Measurements from ENCODE around the gene LARGE2.
A peak's percentile ranks its signal among the peaks of the same experiment; 100 is the strongest.

Gene LARGE2

GRCh38 chr11:45918331-45918941 lies 4.0 kb upstream of the LARGE2 start (continued):
- no peak for TF ChIP-seq PBX3 (CRISPR knock-in tag; IDR thresholded peaks at IDR 0.05)
- no peak for TF ChIP-seq ZFHX2 (tag by site-specific recombination; conservative IDR thresholded peaks at IDR 0.05)
- TF ChIP-seq MEIS1 (CRISPR knock-in tag; IDR thresholded peaks at IDR 0.05; ENCODE audit: borderline replicate concordance): no peak
- TF ChIP-seq PRDM6 (tag by site-specific recombination; IDR thresholded peaks at IDR 0.05): no peak
- no peak for TF ChIP-seq KLF7 (tag by site-specific recombination; IDR thresholded peaks at IDR 0.05; ENCODE audit: borderline replicate concordance)
- TF ChIP-seq HIC1 (tag by site-specific recombination; IDR thresholded peaks at IDR 0.05): peak; percentile 36; the same call in 1 of the 2 replicates
- TF ChIP-seq ZBTB48 (tag by site-specific recombination; IDR thresholded peaks at IDR 0.05): 0 out of 2 replicates have a peak, but pooled peaks have one; percentile 56
- TF ChIP-seq ZFP69B (tag by site-specific recombination; IDR thresholded peaks at IDR 0.05): no peak
- peak; percentile 94 for TF ChIP-seq IKZF3 (tag by site-specific recombination; IDR thresholded peaks at IDR 0.05)
- no peak for TF ChIP-seq ZNF707 (tag by site-specific recombination; IDR thresholded peaks at IDR 0.05)
- TF ChIP-seq ZNF140 (tag by site-specific recombination; IDR thresholded peaks at IDR 0.05): no peak
- TF ChIP-seq RBAK (tag by site-specific recombination; IDR thresholded peaks at IDR 0.05): no peak
- TF ChIP-seq ZNF473 (tag by site-specific recombination; IDR thresholded peaks at IDR 0.05): no peak
- no peak for TF ChIP-seq ZNF449 (tag by site-specific recombination; IDR thresholded peaks at IDR 0.05)
- TF ChIP-seq ZNF530 (tag by site-specific recombination; IDR thresholded peaks at IDR 0.05; ENCODE audit: low read depth): no peak
- TF ChIP-seq ZNF175 (tag by site-specific recombination; IDR thresholded peaks at IDR 0.05): no peak
- no peak for TF ChIP-seq ZBTB49 (tag by site-specific recombination; IDR thresholded peaks at IDR 0.05; ENCODE audit: low read depth)
- no peak for TF ChIP-seq ZNF248 (tag by site-specific recombination; IDR thresholded peaks at IDR 0.05)
- TF ChIP-seq ZBTB44 (tag by site-specific recombination; IDR thresholded peaks at IDR 0.05): no peak
- no peak for TF ChIP-seq ELK4 (IDR thresholded peaks at IDR 0.05; ENCODE audit: borderline replicate concordance, low read depth, low read length)
- no peak for TF ChIP-seq ZNF571 (tag by site-specific recombination; IDR thresholded peaks at IDR 0.05)
- TF ChIP-seq ZNF488 (tag by site-specific recombination; IDR thresholded peaks at IDR 0.05): no peak
- peak; percentile 94 for TF ChIP-seq ZBTB8A (tag by site-specific recombination; IDR thresholded peaks at IDR 0.05)
- no peak for TF ChIP-seq BCL6B (tag by site-specific recombination; IDR thresholded peaks at IDR 0.05)
- no peak for TF ChIP-seq ZNF501 (tag by site-specific recombination; IDR thresholded peaks at IDR 0.05)
- no peak for TF ChIP-seq ZNF830 (tag by site-specific recombination; IDR thresholded peaks at IDR 0.05; ENCODE audit: low read depth)
